CD4-positive, alpha-beta T cell treated with Interleukin-10 for 1 hour (primary cell): ENCODE data around the gene UQCRQ.

ENCODE experiments used
- DNase-seq: peaks from one replicate; pipeline ENCODE4 v3.0.0-alpha.2; 2020

Gene UQCRQ

DNA sequence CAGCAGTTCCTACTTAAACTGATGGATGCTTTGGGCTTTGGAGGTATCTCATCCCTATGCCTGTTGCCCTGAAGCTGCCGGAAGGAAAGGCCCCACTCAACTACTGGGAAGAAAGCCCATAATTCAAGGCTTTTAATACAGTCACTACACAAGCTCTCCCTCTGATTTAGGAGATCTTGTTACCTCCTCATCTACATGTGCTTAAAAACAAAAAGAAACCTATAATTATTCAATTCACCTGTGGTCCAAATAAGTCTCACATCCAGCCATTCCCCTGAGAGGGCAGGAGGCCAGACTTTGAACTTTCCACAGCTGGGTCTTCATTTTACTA lies 6.3 kb downstream of the UQCRQ start:
- no peak for DNase-seq

- DNase-seq: no peak
These were observed 6.9 kb downstream of the UQCRQ start, which contains the start of gene LEAP2 for GRCh38 chr5:132873119-132873929. Gene LEAP2 (plus strand): TSS chr5:132873668. CDS start chr5:132873695, 27 bp downstream.

DNA sequence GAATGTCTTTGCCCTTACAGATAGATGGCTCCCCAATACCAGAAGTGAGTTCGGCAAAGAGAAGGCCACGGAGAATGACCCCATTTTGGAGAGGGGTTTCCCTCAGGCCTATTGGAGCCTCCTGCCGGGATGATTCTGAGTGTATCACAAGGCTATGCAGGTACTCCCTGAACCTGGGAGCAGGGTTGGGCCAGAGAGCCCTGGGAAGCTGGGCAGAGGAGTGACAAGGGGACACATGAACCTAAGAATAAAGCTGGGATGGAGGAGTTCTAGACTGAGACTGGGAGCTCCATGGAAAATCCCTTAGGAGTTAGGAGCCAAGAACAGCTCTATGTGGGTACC lies 7.5 kb downstream of the UQCRQ start:
- no peak for DNase-seq

GRCh38 chr5:132876020-132876759 lies 9.7 kb downstream of the UQCRQ start:
- no peak for DNase-seq

DNA sequence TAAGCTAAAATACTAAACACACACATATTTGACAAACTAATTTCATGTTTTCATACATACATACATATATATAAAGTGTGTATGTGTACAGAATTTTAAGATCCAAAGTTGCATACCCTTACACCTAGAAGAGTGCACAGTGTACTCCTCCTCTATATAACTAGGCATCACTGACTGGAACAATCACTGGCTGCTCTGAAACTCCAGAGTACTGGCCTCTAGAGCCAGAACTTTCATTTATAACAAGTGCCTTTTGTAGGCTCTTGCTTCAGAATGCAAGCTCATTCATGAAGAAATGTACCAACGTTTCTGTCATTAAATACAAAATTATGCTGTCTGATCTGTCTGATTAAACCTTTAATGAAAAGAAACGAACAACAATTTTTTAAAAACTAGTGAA lies 11.0 kb downstream of the UQCRQ start:
- DNase-seq: no peak

GRCh38 chr5:132877938-132878337 lies 11.5 kb downstream of the UQCRQ start:
- no peak for DNase-seq

DNA sequence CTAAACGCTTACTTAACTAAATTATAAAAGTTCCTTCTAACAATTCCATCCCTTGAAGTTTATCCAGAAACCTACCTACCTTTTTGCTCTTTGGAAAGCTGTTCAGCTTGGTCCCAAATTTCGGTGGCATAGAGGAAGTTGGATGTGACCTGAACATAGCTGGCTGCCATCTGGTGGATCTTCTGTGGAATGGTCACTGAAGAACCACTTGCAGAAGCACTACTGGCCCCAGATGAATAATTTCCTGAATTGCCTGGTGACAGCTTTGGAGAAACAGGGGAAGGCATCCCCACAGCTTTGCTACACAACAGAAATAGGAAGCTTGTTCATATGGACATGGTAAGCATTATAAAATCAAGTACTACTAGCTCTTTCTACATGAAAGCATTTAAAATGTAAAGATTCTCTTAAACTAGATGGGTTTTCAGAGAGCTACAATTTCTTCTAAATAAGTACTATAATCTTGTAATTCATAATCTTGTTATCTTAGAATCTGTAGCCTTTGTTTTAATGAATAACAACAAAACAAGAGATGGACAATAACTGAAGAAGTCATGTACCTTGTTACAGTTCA lies 16.9 kb downstream of the UQCRQ start:
- peak; percentile 52 for DNase-seq

DNA sequence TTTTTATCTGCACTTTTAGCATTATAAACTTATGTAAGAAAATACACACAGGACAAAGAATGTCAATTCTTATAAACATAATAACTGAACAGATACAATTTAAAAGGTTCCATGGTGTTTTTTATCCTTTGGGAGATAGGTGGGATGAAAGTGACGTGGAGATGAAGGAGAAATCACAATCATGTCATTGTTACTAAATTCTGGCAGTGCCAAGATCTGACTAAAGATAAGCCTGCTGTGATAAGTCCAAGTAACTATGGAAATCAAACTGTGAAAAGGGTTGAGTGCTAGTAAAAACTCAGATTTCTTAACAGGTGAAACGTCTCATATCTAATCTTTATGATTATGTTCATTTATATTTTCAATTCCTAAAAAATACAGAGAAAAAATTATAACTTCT lies 18.1 kb downstream of the UQCRQ start:
- DNase-seq: no peak

- no peak for DNase-seq
These were observed 19.8 kb downstream of the UQCRQ start for GRCh38 chr5:132886064-132886823.

DNA sequence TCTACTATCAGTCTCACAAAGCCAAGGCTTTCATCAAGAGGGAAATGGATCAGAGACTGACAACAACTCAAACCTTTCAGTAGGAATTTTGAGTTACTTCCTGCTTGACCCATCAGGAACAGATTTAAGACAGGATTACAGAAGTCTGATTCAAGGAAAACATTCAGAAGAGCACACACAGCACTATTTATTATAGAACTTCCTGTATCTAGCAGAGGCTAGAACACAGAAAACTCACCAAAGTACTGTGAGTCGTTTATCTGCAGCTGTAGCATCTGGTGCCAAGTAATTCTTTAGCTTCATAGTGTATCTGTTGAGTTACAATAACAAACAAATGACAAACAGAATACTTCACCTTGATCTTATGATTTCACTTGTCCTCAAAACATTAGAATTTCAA lies 20.8 kb downstream of the UQCRQ start:
- no peak for DNase-seq

DNA sequence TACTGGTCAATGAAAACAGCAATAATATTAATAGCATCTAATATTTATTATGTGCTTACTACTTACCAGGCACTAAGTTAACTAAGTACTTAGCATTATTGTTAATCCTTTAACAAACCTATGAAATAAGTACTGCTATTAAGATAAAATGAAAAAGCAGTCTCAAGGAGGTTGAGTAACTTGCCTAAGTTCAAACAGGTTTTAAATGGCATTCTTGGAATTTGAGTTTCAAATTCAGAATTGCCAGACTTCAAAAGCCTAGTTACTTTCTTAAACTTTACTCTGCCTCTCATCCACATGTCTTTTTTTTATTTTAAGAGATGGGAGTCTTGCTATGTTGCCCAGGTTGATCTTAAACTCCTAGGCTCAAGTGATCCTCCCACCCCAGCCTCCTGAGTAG lies 23.1 kb downstream of the UQCRQ start:
- DNase-seq: no peak

GRCh38 chr5:132890817-132891216 lies 24.4 kb downstream of the UQCRQ start:
- no peak for DNase-seq

DNA sequence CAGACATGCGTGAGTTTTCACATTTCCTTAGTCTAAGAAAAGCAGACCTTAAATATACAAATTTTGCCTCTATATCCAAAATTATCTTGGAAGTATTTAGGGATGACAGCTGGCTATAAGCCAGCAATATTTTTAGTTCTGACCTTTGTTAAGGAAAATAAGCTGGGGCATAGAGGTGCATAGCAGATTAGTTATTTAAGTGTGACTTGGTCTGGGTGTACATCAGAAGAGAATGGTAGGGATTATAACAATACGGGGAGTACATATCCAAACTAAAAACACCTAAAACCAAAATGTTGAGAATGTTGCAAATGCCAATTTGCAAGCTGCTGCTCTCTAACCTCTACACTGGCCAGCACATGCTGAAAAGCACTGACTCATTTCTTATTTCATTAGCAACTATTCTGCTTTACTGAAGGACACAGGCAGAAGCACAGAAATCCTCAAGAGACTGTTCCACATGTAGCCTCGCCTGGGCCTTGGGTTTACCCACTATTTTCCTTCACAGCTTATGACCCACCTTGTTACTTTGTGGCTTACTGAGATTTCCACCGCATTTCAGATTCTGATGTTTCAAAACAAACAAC lies 29.4 kb downstream of the UQCRQ start:
- no peak for DNase-seq

GRCh38 chr5:132896685-132897084 lies 30.2 kb downstream of the UQCRQ start:
- no peak for DNase-seq

GRCh38 chr5:132898094-132898493 lies 31.7 kb downstream of the UQCRQ start:
- DNase-seq: no peak

DNA sequence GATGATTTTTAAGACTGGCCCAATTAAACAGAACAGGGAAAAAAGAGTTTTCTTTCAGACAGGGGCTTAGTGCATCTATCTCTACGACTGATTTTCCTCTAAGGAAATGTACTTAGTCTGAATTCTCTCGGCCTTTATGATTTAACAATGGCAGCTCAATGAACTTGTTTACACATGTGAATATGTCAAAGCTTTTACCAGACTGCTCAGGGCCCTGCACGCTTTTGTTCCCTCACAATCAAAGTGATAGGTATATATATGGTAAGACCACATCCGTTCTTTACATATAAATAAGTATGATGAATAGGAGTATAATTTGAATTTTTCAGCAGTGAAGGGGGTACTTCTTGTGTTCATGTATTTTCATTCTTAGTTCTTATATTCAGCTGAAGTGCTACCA lies 34.6 kb downstream of the UQCRQ start:
- no peak for DNase-seq

DNA sequence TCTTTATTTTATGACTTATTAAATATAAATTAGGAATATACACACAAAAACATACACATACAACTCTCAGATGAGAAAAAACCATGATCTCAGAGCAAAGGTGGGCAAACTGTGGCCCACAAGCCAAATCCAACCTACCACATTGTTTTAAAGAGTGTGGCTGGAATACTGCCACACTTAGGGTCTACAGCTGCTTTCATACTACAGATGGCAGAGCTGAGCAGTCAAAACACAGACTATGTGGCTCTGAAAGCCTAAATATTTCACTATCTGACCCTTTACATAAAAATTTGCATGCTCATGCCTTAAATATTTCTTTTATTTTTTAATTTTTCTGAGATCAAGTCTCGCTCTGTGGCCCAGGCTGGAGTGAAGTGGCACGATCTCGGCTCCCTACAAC lies 35.3 kb downstream of the UQCRQ start:
- DNase-seq: no peak

DNA sequence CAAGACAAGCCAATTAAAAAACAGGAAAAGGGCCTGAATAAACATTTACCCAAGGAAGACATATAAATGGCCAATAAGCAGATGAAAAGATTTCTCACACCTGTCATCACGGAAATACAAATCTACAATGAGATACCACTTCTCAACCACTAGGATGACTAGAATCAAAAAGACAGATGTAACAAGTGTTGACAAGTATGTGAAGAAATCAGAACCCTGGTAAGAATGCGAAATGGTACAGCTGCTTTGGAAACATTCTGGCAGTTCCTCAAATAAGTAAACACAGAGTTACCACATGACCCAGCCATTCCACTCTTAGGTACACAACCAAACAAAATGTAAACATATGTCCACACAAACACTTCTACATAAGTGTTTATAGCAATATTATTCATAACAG lies 39.5 kb downstream of the UQCRQ start:
- no peak for DNase-seq

- DNase-seq: no peak
These were observed 40.7 kb downstream of the UQCRQ start for GRCh38 chr5:132907161-132907560.

DNA sequence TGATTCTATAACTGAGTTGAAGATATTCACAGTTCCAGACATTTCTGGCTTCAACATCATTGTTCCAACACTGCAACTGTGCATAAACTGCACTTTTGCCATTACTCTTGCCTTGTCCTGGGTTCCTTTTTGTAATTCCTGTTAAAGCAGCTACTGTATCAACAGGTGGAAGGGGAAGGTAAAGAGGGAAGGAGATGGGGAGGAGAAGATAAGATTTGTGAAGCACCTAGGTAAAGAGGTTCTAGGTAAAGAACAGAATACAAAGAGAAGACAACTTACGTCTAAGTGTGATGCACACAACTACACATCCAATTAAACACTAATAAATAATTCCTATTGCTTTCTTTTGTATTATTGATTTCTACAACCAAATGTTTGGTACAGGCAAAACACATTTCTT lies 43.3 kb downstream of the UQCRQ start:
- DNase-seq: no peak

- DNase-seq: no peak
These were observed 49.2 kb downstream of the UQCRQ start for GRCh38 chr5:132915681-132916080.

DNA sequence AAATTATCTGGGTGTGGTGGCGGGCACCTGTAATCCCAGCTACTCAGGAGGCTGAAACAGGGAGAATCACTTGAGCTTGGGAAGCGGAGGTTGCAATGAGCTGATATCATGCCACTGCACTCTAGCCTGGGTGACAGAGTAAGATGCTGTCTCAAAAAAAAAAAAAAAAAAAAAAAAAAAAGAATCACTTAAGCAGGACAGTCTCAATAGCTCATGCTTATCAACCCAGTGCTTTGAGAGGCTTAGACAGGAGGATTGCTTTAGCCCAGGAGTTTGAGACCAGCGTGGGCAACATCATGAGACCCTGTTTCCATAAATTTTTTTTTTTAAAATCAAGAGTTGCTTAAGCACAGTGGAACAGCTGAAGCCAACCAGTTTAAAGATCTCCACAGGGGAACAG lies 49.6 kb downstream of the UQCRQ start:
- DNase-seq: no peak
